Fibroblast of lung (primary cell): ENCODE data around the gene DISP3.

Source experiments
- EZH2 ChIP-seq: IDR thresholded peaks from 2 replicates; pipeline ENCODE4 v1.5.1; 2012; ENCODE audit warnings: low read length, control low read depth, mild to moderate bottlenecking; ENCODE audit errors: missing control alignments
- TF ChIP-seq, protein P1 (sequence below), 2 donors: IDR thresholded peaks in 1 of 2; conservative IDR thresholded peaks in 1 of 2; 1 replicate in 1 of 2; 2 replicates in 1 of 2; pipeline ENCODE4 v1.5.1; 2011 to 2012; ENCODE audit warnings: low read length in 2 of 2, control low read depth in 1 of 2, inconsistent platforms in 1 of 2, low read depth in 1 of 2, mild to moderate bottlenecking in 1 of 2

DNA sequence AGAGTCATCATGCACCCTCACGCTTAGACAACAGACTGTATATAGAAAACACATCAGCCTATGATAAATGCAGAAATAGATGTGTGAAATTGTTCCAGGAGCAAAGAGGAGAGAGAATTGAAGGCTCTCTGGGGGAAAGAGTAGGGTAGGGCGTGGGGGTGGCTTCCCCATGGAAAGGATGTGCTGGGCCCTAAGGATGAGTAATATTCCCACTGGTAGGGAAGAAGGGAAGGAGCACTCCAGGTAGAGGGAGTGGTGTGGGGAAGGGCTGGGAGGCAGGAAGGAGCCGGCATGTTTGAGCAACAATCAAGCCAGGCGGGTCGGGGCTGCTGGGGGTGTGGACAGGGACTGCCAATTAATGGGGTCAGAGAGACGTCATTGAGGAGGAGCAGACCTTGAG lies 10.1 kb upstream of the DISP3 start:
- TF ChIP-seq, protein P1, sequence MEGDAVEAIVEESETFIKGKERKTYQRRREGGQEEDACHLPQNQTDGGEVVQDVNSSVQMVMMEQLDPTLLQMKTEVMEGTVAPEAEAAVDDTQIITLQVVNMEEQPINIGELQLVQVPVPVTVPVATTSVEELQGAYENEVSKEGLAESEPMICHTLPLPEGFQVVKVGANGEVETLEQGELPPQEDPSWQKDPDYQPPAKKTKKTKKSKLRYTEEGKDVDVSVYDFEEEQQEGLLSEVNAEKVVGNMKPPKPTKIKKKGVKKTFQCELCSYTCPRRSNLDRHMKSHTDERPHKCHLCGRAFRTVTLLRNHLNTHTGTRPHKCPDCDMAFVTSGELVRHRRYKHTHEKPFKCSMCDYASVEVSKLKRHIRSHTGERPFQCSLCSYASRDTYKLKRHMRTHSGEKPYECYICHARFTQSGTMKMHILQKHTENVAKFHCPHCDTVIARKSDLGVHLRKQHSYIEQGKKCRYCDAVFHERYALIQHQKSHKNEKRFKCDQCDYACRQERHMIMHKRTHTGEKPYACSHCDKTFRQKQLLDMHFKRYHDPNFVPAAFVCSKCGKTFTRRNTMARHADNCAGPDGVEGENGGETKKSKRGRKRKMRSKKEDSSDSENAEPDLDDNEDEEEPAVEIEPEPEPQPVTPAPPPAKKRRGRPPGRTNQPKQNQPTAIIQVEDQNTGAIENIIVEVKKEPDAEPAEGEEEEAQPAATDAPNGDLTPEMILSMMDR (conservative IDR thresholded peaks at IDR 0.05 in 1 of 2, IDR thresholded peaks at IDR 0.05 in 1 of 2; ENCODE audit: low read depth in 1 of 2, low read length in 2 of 2), result no peak
- TF ChIP-seq EZH2, result no peak
